Cardiac muscle cell (in vitro differentiated cells and primary cell): ENCODE data around the gene GPR183. TPM values are rescaled to one million over a fixed set of nuclear protein-coding genes. Genes with fewer than 3 reads are reported as not detected.

ENCODE experiments used
- DNase-seq, 2 donors: peaks; one replicate each; pipeline versions ENCODE4 v3.0.0 to v3.0.0-alpha.2; 2010 to 2017; ENCODE audit warnings: low read depth in 1 of 2, low spot score in 1 of 2
- H3K27ac ChIP-seq: fragments of 200-600 bp; sonication (generic); 2 replicates; pipeline ENCODE4 v1.5.1; 2016
- H3K27me3 ChIP-seq: fragments of 200-600 bp; sonication (generic); 2 replicates; pipeline ENCODE4 v1.6.0; 2016; ENCODE audit warnings: control low read depth
- H3K36me3 ChIP-seq: fragments of 200-600 bp; sonication (generic); 2 replicates; pipeline ENCODE4 v1.5.1; 2016; ENCODE audit warnings: control low read depth
- H3K4me1 ChIP-seq: fragments of 200-600 bp; sonication (generic); 2 replicates; pipeline ENCODE4 v1.8.1; 2017; ENCODE audit warnings: low read depth, mild to moderate bottlenecking, mixed run types
- H3K4me3 ChIP-seq: fragments of 200-600 bp; sonication (generic); 2 replicates; pipeline ENCODE4 v1.5.1; 2016; ENCODE audit warnings: mild to moderate bottlenecking
- H3K9me3 ChIP-seq: fragments of 200-600 bp; sonication (generic); 2 replicates; pipeline ENCODE4 v1.5.1; 2017; ENCODE audit warnings: low read depth, mild to moderate bottlenecking, control low read depth
- polyA plus RNA-seq: library from polyadenylated mRNA; unstranded; fragments of >200 nt; fragmentation: Nextera tagmentation; extraction: Ambion mirVana; gene quantifications from 2 replicates; pipeline ENCODE4 v1.2.1, GENCODE V29; 2016
- total RNA-seq: library from RNA; depleted of rRNA; stranded (reverse); fragments of >200 nt; gene quantifications from 2 replicates; pipeline ENCODE4 v1.2.3, GENCODE V29; 2016
- TF ChIP-seq, protein P1 (sequence below): IDR thresholded peaks from 2 replicates; pipeline ENCODE4 v1.5.1; 2012; ENCODE audit warnings: low read depth, mild to moderate bottlenecking, low read length

GPR183 gene
- total and polyA plus RNA-seq, 2 experiments from 2014 or later: 11.6 to 17.1 TPM

DNA sequence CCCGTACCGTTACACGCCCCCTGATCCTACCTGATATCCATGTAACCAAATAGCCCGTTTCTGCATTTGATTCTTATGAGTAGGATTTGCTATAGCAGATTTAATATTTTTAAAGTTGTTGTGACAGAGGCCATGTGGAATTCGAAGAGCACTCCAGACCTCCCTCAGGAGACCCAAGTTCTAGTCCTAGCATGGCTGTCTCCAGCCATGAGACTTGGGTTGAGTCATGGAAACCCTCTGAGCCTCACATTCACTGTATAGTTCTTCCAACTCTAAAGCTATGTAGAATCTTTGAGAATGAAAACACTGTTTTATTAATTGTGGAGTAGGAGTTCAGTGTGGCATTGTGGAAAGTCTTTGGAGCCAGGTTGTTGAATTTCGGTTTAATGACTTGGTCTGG lies 8.0 kb upstream of the GPR183 start:
- Histone ChIP-seq H3K27me3 (no peaks in the 10 kb centered on the region), H3K27ac (no peak overlapping the region), H3K4me1 (peaks cover 20% of the 10 kb centered on the region), H3K4me3 (no peak overlapping the region), H3K36me3 (no peaks in the 10 kb centered on the region), H3K9me3 (no peaks in the 10 kb centered on the region)
- TF ChIP-seq, protein P1, sequence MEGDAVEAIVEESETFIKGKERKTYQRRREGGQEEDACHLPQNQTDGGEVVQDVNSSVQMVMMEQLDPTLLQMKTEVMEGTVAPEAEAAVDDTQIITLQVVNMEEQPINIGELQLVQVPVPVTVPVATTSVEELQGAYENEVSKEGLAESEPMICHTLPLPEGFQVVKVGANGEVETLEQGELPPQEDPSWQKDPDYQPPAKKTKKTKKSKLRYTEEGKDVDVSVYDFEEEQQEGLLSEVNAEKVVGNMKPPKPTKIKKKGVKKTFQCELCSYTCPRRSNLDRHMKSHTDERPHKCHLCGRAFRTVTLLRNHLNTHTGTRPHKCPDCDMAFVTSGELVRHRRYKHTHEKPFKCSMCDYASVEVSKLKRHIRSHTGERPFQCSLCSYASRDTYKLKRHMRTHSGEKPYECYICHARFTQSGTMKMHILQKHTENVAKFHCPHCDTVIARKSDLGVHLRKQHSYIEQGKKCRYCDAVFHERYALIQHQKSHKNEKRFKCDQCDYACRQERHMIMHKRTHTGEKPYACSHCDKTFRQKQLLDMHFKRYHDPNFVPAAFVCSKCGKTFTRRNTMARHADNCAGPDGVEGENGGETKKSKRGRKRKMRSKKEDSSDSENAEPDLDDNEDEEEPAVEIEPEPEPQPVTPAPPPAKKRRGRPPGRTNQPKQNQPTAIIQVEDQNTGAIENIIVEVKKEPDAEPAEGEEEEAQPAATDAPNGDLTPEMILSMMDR: no peak
- no peak for DNase-seq

DNA sequence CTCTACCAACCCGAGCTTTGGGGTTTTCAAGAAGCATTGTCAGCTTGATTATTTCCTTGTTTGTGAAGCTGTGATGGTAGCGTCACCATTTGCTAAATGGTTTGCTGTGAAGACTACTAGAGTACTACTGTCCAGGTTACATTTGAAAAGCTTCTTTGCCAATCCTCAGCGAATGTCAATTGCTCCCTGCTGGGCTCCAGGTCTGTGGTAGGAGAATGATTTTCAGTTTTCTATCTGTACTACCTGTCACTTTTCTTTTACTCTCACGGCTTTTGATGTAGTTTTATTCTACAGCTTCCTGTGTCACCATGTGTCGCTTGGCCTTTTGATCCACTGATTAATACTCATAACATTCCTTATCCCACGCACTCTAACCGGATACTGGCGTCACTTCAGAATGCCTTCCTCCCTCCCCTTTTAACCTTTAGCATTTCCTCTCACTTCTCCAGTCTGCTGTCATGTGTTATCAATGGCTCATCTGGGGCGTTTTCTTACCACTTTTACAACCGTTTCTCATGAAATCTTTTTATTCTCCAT lies 7.5 kb upstream of the GPR183 start:
- Histone ChIP-seq H3K27ac (no peak overlapping the region), H3K4me3 (no peak overlapping the region), H3K4me1 (peaks cover 15% of the 10 kb centered on the region), H3K27me3 (no peaks in the 10 kb centered on the region), H3K36me3 (no peaks in the 10 kb centered on the region), H3K9me3 (no peaks in the 10 kb centered on the region)
- TF ChIP-seq, protein P1: no peak
- DNase-seq: peak in 1 of 2 donors; percentile 36

DNA sequence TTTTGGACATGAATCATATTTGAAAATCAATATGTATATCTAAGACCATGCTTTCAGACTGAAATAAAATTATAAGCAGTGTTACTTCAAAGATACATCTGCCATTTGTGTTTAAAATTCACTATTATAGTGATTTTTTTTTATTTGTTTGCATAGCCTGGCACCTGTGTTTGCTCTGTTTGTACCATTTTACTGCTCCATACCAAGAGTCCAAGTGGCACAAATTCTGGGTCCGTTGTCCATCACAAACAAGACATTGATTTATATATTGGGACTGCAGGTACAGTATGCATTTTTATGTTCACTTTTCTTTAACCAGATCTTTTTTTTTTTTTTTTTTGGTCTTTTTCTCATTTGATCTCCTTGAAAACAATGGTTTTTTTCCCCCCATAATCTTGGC lies 6.7 kb upstream of the GPR183 start:
- no peaks in the 10 kb centered on the region for H3K9me3 ChIP-seq
- DNase-seq: no peak
- no peak overlapping the region for H3K4me3 ChIP-seq
- no peaks in the 10 kb centered on the region for H3K27me3 ChIP-seq
- TF ChIP-seq, protein P1: no peak
- no peaks in the 10 kb centered on the region for H3K36me3 ChIP-seq
- H3K4me1 ChIP-seq: peaks cover 11% of the 10 kb centered on the region
- no peak overlapping the region for H3K27ac ChIP-seq

DNA sequence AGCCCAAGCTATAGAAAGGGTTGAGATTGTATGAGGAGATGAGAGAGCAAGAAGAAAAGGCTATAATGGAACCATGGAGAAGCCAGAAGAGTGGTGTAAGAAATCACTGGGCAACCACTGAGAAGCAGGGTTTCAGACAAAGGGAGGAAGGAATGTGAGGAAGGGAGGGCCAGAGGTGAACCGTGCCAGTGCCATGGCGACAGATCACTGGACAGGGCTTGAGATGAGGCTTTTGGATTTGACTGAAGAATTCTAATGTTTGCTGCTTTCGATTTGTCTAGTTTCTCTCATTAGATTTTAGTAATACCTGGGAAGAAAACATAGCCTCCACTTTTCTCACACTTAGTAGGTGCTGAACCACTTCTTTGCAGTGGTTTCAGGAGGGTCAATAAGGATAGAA lies 6.3 kb upstream of the GPR183 start:
- Histone ChIP-seq H3K9me3 (no peaks in the 10 kb centered on the region), H3K4me1 (peaks cover 15% of the 10 kb centered on the region), H3K27me3 (no peaks in the 10 kb centered on the region), H3K36me3 (no peaks in the 10 kb centered on the region), H3K4me3 (no peak overlapping the region), H3K27ac (no peak overlapping the region)
- TF ChIP-seq, protein P1: no peak
- DNase-seq: peak in 1 of 2 donors; percentile 28

DNA sequence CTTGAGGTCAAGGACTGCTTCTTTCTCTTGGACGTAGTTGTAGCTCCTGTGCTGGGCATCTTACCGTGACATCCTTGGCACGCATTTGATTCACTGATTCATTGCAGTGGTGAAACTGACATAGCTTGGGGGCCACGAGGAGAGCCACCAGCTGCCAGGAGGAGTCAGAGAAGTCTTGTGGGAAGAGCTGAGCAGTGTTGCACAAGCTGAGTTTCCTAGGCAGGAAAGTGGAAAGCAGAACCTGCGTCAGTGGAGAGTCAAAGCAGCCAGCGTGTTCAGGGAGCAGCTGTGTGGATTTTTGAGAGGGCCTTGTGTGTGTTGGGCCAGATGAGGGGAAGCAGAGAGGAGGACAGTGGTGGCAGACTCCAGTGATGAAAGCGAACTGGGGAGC lies 5.3 kb upstream of the GPR183 start:
- no peak overlapping the region for H3K4me3 ChIP-seq
- peaks cover 23% of the 10 kb centered on the region for H3K4me1 ChIP-seq
- H3K36me3 ChIP-seq: no peaks in the 10 kb centered on the region
- TF ChIP-seq, protein P1: no peak
- H3K27ac ChIP-seq: no peak overlapping the region
- H3K9me3 ChIP-seq: no peaks in the 10 kb centered on the region
- H3K27me3 ChIP-seq: no peaks in the 10 kb centered on the region
- peak in 1 of 2 donors; percentile 91 for DNase-seq
